ENCODE results near the gene SMIM9. TPM values are rescaled to one million over a fixed set of nuclear protein-coding genes. Genes with fewer than 3 reads are reported as not detected.
"Not testable (repeated sequence)": the region's sequence is repeated elsewhere in the genome, so short reads cannot be mapped to it uniquely, and the experiment has no call there.

The SMIM9 gene
- polyA plus RNA-seq (2012; rRNA removed): not detected in 2 replicates
- not detected in 2 replicates for polyA plus RNA-seq (2012; cell fraction: cytosol; rRNA removed)
- polyA plus RNA-seq (2012; cell fraction: nucleus; rRNA removed): not detected in 2 replicates

- H3K9me3 ChIP-seq: no peaks in the 10 kb centered on the region
- H2AFZ ChIP-seq (ENCODE audit: low read depth): no peak within 1 kb of the TSS
- no peak within 1 kb of the TSS for H3K9ac ChIP-seq
- no peaks in the 10 kb centered on the region for H3K27me3 ChIP-seq (ENCODE audit: insufficient read depth)
- DNase-seq: no peak
- no peak within 1 kb of the TSS for H3K27ac ChIP-seq (ENCODE audit: low read depth in 2 of 2, low read length in 1 of 2)
- no peaks in the 10 kb centered on the region for H3K4me1 ChIP-seq (ENCODE audit: control insufficient read depth in 1 of 2, insufficient read depth in 2 of 2, low read depth in 1 of 2, low read length in 1 of 2)
- no peak for TF ChIP-seq SIN3A (IDR thresholded peaks at IDR 0.05; ENCODE audit: borderline replicate concordance, low read depth, low read length)
- TF ChIP-seq SMC3 (IDR thresholded peaks at IDR 0.05; ENCODE audit: low read depth, low read length): no peak
- no peak for TF ChIP-seq TCF12 (IDR thresholded peaks at IDR 0.05)
- TF ChIP-seq, protein P1, sequence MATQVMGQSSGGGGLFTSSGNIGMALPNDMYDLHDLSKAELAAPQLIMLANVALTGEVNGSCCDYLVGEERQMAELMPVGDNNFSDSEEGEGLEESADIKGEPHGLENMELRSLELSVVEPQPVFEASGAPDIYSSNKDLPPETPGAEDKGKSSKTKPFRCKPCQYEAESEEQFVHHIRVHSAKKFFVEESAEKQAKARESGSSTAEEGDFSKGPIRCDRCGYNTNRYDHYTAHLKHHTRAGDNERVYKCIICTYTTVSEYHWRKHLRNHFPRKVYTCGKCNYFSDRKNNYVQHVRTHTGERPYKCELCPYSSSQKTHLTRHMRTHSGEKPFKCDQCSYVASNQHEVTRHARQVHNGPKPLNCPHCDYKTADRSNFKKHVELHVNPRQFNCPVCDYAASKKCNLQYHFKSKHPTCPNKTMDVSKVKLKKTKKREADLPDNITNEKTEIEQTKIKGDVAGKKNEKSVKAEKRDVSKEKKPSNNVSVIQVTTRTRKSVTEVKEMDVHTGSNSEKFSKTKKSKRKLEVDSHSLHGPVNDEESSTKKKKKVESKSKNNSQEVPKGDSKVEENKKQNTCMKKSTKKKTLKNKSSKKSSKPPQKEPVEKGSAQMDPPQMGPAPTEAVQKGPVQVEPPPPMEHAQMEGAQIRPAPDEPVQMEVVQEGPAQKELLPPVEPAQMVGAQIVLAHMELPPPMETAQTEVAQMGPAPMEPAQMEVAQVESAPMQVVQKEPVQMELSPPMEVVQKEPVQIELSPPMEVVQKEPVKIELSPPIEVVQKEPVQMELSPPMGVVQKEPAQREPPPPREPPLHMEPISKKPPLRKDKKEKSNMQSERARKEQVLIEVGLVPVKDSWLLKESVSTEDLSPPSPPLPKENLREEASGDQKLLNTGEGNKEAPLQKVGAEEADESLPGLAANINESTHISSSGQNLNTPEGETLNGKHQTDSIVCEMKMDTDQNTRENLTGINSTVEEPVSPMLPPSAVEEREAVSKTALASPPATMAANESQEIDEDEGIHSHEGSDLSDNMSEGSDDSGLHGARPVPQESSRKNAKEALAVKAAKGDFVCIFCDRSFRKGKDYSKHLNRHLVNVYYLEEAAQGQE (IDR thresholded peaks at IDR 0.05; ENCODE audit: low read depth, low read length): no peak
- POLR2A ChIA-PET: no interaction called here
- 12% methylated on average over 3 of the region's 3 CpGs for WGBS (ENCODE audit: low lambda C conversion rate)
- no peak within 1 kb of the TSS for H3K4me2 ChIP-seq
- CTCF ChIA-PET: no interaction called here
- H3K9me2 ChIP-seq: no peaks in the 10 kb centered on the region
- H3K79me2 ChIP-seq (ENCODE audit: insufficient read depth): no peaks in the 10 kb centered on the region
- no peaks in the 10 kb centered on the region for H4K20me1 ChIP-seq (ENCODE audit: insufficient read depth)
- no peak within 1 kb of the TSS for H3K4me3 ChIP-seq (ENCODE audit: low read depth in 2 of 2, low read length in 1 of 2)
- H3F3A ChIP-seq (replicated peaks; ENCODE audit: insufficient read depth): no peaks in the 10 kb centered on the region
- H3K36me3 ChIP-seq (replicated peaks in 1 of 2; ENCODE audit: control insufficient read depth in 1 of 2, insufficient read depth in 2 of 2, low read length in 1 of 2): no peaks in the 10 kb centered on the region
Measured at GRCh38 chrX:154834562-154834961, at the start of gene SMIM9. Gene SMIM9 (minus strand): TSS chrX:154834662. CDS start chrX:154830856, 3,806 bp downstream.

DNA sequence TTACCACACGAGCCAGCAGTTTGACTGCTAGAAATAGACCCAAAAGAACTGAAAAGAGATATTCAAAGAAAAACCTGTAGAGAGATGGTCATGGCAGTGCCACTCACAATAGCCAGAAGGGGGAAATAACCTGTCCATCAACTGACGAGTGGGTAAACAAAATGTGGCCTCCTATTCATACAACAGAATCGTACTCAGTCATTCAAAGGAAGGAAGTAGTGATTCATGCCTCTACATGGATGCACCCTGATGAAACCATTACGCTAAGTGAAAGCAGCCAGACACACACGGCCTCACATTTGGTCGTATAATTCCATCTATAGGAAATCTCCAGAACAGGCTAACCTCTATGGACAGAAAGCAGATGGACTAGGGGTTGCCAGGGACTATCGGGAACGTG, 49.6 kb upstream of the SMIM9 start:
- H3K9me3 ChIP-seq; CTCF ChIA-PET; H3K27me3 ChIP-seq (ENCODE audit: insufficient read depth); H3K4me2 ChIP-seq; H3K27ac ChIP-seq (ENCODE audit: low read depth in 2 of 2, low read length in 1 of 2); H3K36me3 ChIP-seq (replicated peaks in 1 of 2; ENCODE audit: control insufficient read depth in 1 of 2, insufficient read depth in 2 of 2, low read length in 1 of 2); H3K9me2 ChIP-seq; H3F3A ChIP-seq (replicated peaks; ENCODE audit: insufficient read depth); H3K79me2 ChIP-seq (ENCODE audit: insufficient read depth); H3K4me3 ChIP-seq (ENCODE audit: low read depth in 2 of 2, low read length in 1 of 2); DNase-seq; H4K20me1 ChIP-seq (ENCODE audit: insufficient read depth); H2AFZ ChIP-seq (ENCODE audit: low read depth); H3K4me1 ChIP-seq (ENCODE audit: control insufficient read depth in 1 of 2, insufficient read depth in 2 of 2, low read depth in 1 of 2, low read length in 1 of 2); POLR2A ChIA-PET; H3K9ac ChIP-seq: not testable (repeated sequence)
- WGBS (ENCODE audit: low lambda C conversion rate): no CpG with 5 or more reads among the region's 8 CpGs

- WGBS (ENCODE audit: low lambda C conversion rate): 24% methylated on average over 2 of the region's 2 CpGs
- Histone ChIP-seq H3K4me2 (no peak overlapping the region), H2AFZ (ENCODE audit: low read depth) (no peak overlapping the region), H3K4me1 (ENCODE audit: control insufficient read depth in 1 of 2, insufficient read depth in 2 of 2, low read depth in 1 of 2, low read length in 1 of 2) (no peaks in the 10 kb centered on the region), H3K4me3 (ENCODE audit: low read depth in 2 of 2, low read length in 1 of 2) (no peak overlapping the region), H3K27ac (ENCODE audit: low read depth in 2 of 2, low read length in 1 of 2) (no peak overlapping the region), H3K9me3 (no peaks in the 10 kb centered on the region), H3K79me2 (ENCODE audit: insufficient read depth) (no peaks in the 10 kb centered on the region), H3K36me3 (replicated peaks in 1 of 2; ENCODE audit: control insufficient read depth in 1 of 2, insufficient read depth in 2 of 2, low read length in 1 of 2) (no peaks in the 10 kb centered on the region), H3F3A (replicated peaks; ENCODE audit: insufficient read depth) (no peaks in the 10 kb centered on the region), H3K9ac (no peak overlapping the region), H3K27me3 (ENCODE audit: insufficient read depth) (no peaks in the 10 kb centered on the region), H3K9me2 (no peaks in the 10 kb centered on the region), H4K20me1 (ENCODE audit: insufficient read depth) (no peaks in the 10 kb centered on the region)
- TF ChIP-seq MXI1 (IDR thresholded peaks at IDR 0.05; ENCODE audit: low read depth, low read length) (no peak), CTCF (IDR thresholded peaks at IDR 0.05) (no peak), TCF12 (IDR thresholded peaks at IDR 0.05) (no peak), YY1 (IDR thresholded peaks at IDR 0.05; ENCODE audit: low read depth) (no peak), IRF3 (IDR thresholded peaks at IDR 0.05; ENCODE audit: low read depth, low read length) (no peak)
- DNase-seq: no peak
- POLR2A ChIA-PET: no interaction called here
- CTCF ChIA-PET: interaction anchor here (0.9 kb wide), 1 partner anchor 45 kb away, joined by 3 read pairs; no protein-coding TSS in a partner anchor
Measured at GRCh38 chrX:154873329-154873728, 38.9 kb upstream of the SMIM9 start.

DNA sequence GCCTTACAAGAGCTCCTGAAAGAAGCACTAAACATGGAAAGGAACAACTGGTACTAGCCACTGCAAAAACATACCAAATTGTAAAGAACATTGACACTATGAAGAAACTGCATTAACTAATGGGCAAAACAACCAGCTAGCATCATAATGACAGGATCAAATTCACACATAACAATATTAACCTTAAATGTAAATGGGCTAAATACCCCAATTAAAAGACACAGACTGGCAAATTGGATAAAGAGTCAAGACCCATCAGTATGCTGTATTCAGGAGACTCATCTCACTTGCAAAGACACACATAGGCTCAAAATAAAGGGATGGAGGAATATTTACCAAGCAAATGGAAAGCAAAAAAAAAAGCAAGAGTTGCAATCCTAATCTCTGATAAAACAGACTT, 34.1 kb upstream of the SMIM9 start:
- H3K9me2 ChIP-seq; CTCF ChIA-PET; H3K4me1 ChIP-seq (ENCODE audit: control insufficient read depth in 1 of 2, insufficient read depth in 2 of 2, low read depth in 1 of 2, low read length in 1 of 2); H3K27ac ChIP-seq (ENCODE audit: low read depth in 2 of 2, low read length in 1 of 2); DNase-seq; H3K9ac ChIP-seq; H3K79me2 ChIP-seq (ENCODE audit: insufficient read depth); H3K4me2 ChIP-seq; H3K27me3 ChIP-seq (ENCODE audit: insufficient read depth); H3K36me3 ChIP-seq (replicated peaks in 1 of 2; ENCODE audit: control insufficient read depth in 1 of 2, insufficient read depth in 2 of 2, low read length in 1 of 2); H3F3A ChIP-seq (replicated peaks; ENCODE audit: insufficient read depth); H3K4me3 ChIP-seq (ENCODE audit: low read depth in 2 of 2, low read length in 1 of 2); H2AFZ ChIP-seq (ENCODE audit: low read depth); H3K9me3 ChIP-seq; H4K20me1 ChIP-seq (ENCODE audit: insufficient read depth): not testable (repeated sequence)
- POLR2A ChIA-PET: interaction anchor here (0.7 kb wide), 1 partner anchor 66 kb away, joined by 3 read pairs; no protein-coding TSS in a partner anchor

Data from SK-N-SH (cell line).